WTC11 (cell line): ENCODE measurements around the gene TKTL1. TPM values are rescaled to one million over a fixed set of nuclear protein-coding genes. Genes with fewer than 3 reads are reported as not detected.

ENCODE experiments used
- ATF6 ChIP-seq: sonication (generic); formaldehyde crosslinking; IDR thresholded peaks from 2 replicates; pipeline ENCODE4 v1.8.1; 2023; ENCODE audit warnings: mild to moderate bottlenecking, missing genetic modification reagents
- CREM ChIP-seq: sonication (generic); formaldehyde crosslinking; IDR thresholded peaks from 2 replicates; pipeline ENCODE4 v1.8.1; 2022; ENCODE audit warnings: mild to moderate bottlenecking, missing genetic modification reagents, moderate library complexity
- ELF4 ChIP-seq: sonication (generic); formaldehyde crosslinking; IDR thresholded peaks from 2 replicates; pipeline ENCODE4 v1.8.1; 2022; ENCODE audit warnings: low read depth, mild to moderate bottlenecking, moderate library complexity, missing genetic modification reagents
- ERG ChIP-seq: fragments of 250-450 bp; sonication (Bioruptor Pico); IDR thresholded peaks from 2 replicates; pipeline ENCODE4 v1.8.0; 2021; ENCODE audit warnings: mild to moderate bottlenecking
- HMGA2 ChIP-seq: fragments of 250-450 bp; sonication (Bioruptor Pico); IDR thresholded peaks from 2 replicates; pipeline ENCODE4 v1.4.0; 2021; ENCODE audit warnings: mild to moderate bottlenecking, moderate library complexity
- MYBL2 ChIP-seq: sonication (generic); formaldehyde crosslinking; IDR thresholded peaks from 2 replicates; pipeline ENCODE4 v1.8.1; 2023; ENCODE audit warnings: mild to moderate bottlenecking, moderate library complexity, missing genetic modification reagents
- NR2C2 ChIP-seq: sonication (generic); formaldehyde crosslinking; IDR thresholded peaks from 2 replicates; pipeline ENCODE4 v1.8.0; 2022; ENCODE audit warnings: mild to moderate bottlenecking, missing genetic modification reagents
- RORB ChIP-seq: fragments of 250-450 bp; sonication (Bioruptor Pico); IDR thresholded peaks from 2 replicates; pipeline ENCODE4 v1.9.0; 2021; ENCODE audit warnings: mild to moderate bottlenecking
- USF2 ChIP-seq: sonication (generic); formaldehyde crosslinking; IDR thresholded peaks from 2 replicates; pipeline ENCODE4 v1.8.1; 2023; ENCODE audit warnings: mild to moderate bottlenecking, missing genetic modification reagents, moderate library complexity
- ZBTB21 ChIP-seq: sonication (generic); formaldehyde crosslinking; IDR thresholded peaks from 2 replicates; pipeline ENCODE4 v1.8.1; 2023; ENCODE audit warnings: mild to moderate bottlenecking, missing genetic modification reagents, borderline replicate concordance
- ZNF121 ChIP-seq: sonication (generic); formaldehyde crosslinking; IDR thresholded peaks from 2 replicates; pipeline ENCODE4 v1.8.0; 2023; ENCODE audit warnings: missing genetic modification reagents
- ZNF138 ChIP-seq: sonication (generic); formaldehyde crosslinking; conservative IDR thresholded peaks from 2 replicates; pipeline ENCODE4 v1.8.1; 2022; ENCODE audit warnings: mild to moderate bottlenecking, moderate library complexity, missing genetic modification reagents
- ZNF263 ChIP-seq: sonication (generic); formaldehyde crosslinking; IDR thresholded peaks from 2 replicates; pipeline ENCODE4 v1.8.1; 2022; ENCODE audit warnings: low read depth, mild to moderate bottlenecking, moderate library complexity, missing genetic modification reagents
- ZNF317 ChIP-seq: sonication (generic); formaldehyde crosslinking; IDR thresholded peaks from 2 replicates; pipeline ENCODE4 v1.8.1; 2023; ENCODE audit warnings: low read depth, mild to moderate bottlenecking, moderate library complexity, missing genetic modification reagents, borderline replicate concordance
- ZNF416 ChIP-seq: fragments of 250-450 bp; sonication (Bioruptor Pico); IDR thresholded peaks from 2 replicates; pipeline ENCODE4 v1.9.0; 2021; ENCODE audit warnings: mild to moderate bottlenecking, inconsistent platforms
- ZNF423 ChIP-seq: fragments of 250-450 bp; sonication (Bioruptor Pico); IDR thresholded peaks from 2 replicates; pipeline ENCODE4 v2.1.2; 2022; ENCODE audit warnings: mild to moderate bottlenecking, moderate library complexity
- ZSCAN18 ChIP-seq: fragments of 250-450 bp; sonication (Bioruptor Pico); IDR thresholded peaks from 2 replicates; pipeline ENCODE4 v2.1.2; 2022; ENCODE audit warnings: mild to moderate bottlenecking, moderate library complexity
- total RNA-seq: library from RNA; stranded (reverse); gene quantifications from 3 replicates; pipeline ENCODE4 v1.2.3, GENCODE V29; 2021
- TF ChIP-seq, protein P1 (sequence below): fragments of 250-450 bp; sonication (Bioruptor Pico); IDR thresholded peaks from 2 replicates; pipeline ENCODE4 v1.9.0; 2021; ENCODE audit warnings: mild to moderate bottlenecking, borderline replicate concordance
- TF ChIP-seq, protein P2 (sequence below): sonication (generic); formaldehyde crosslinking; conservative IDR thresholded peaks from 2 replicates; pipeline ENCODE4 v1.8.1; 2022; ENCODE audit warnings: mild to moderate bottlenecking, missing genetic modification reagents
- TF ChIP-seq, protein P3 (sequence below): sonication (generic); formaldehyde crosslinking; IDR thresholded peaks from 2 replicates; pipeline ENCODE4 v1.8.1; 2022; ENCODE audit warnings: low read depth, mild to moderate bottlenecking, moderate library complexity, missing genetic modification reagents, borderline replicate concordance
- TF ChIP-seq, protein P4 (sequence below): sonication (generic); formaldehyde crosslinking; IDR thresholded peaks from 2 replicates; pipeline ENCODE4 v1.8.0; 2023; ENCODE audit warnings: mild to moderate bottlenecking, missing genetic modification reagents
- TF ChIP-seq, protein P5 (sequence below): sonication (generic); formaldehyde crosslinking; IDR thresholded peaks from 2 replicates; pipeline ENCODE4 v1.8.0; 2022; ENCODE audit warnings: mild to moderate bottlenecking, missing genetic modification reagents

Gene TKTL1
- total RNA-seq, 1 experiment from 2014 or later = 0.46 TPM

- TF ChIP-seq, protein P1, sequence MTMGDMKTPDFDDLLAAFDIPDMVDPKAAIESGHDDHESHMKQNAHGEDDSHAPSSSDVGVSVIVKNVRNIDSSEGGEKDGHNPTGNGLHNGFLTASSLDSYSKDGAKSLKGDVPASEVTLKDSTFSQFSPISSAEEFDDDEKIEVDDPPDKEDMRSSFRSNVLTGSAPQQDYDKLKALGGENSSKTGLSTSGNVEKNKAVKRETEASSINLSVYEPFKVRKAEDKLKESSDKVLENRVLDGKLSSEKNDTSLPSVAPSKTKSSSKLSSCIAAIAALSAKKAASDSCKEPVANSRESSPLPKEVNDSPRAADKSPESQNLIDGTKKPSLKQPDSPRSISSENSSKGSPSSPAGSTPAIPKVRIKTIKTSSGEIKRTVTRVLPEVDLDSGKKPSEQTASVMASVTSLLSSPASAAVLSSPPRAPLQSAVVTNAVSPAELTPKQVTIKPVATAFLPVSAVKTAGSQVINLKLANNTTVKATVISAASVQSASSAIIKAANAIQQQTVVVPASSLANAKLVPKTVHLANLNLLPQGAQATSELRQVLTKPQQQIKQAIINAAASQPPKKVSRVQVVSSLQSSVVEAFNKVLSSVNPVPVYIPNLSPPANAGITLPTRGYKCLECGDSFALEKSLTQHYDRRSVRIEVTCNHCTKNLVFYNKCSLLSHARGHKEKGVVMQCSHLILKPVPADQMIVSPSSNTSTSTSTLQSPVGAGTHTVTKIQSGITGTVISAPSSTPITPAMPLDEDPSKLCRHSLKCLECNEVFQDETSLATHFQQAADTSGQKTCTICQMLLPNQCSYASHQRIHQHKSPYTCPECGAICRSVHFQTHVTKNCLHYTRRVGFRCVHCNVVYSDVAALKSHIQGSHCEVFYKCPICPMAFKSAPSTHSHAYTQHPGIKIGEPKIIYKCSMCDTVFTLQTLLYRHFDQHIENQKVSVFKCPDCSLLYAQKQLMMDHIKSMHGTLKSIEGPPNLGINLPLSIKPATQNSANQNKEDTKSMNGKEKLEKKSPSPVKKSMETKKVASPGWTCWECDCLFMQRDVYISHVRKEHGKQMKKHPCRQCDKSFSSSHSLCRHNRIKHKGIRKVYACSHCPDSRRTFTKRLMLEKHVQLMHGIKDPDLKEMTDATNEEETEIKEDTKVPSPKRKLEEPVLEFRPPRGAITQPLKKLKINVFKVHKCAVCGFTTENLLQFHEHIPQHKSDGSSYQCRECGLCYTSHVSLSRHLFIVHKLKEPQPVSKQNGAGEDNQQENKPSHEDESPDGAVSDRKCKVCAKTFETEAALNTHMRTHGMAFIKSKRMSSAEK (CRISPR knock-in tag) = no peak
- TF ChIP-seq ZNF263 (CRISPR knock-in tag) (no peak), NR2C2 (CRISPR knock-in tag) (no peak), ZBTB21 (CRISPR knock-in tag) (peak; percentile 99), ZSCAN18 (CRISPR knock-in tag) (no peak), USF2 (CRISPR knock-in tag) (no peak), ERG (CRISPR knock-in tag) (no peak), ELF4 (CRISPR knock-in tag) (no peak), RORB (CRISPR knock-in tag) (no peak), CREM (CRISPR knock-in tag) (peak; percentile 88), ZNF121 (CRISPR knock-in tag) (no peak), ZNF317 (CRISPR knock-in tag) (no peak), HMGA2 (no peak), ZNF423 (CRISPR knock-in tag) (no peak), MYBL2 (CRISPR knock-in tag) (peak; percentile 78), ZNF138 (CRISPR knock-in tag) (no peak), ATF6 (CRISPR knock-in tag) (no peak), ZNF416 (no peak)
- TF ChIP-seq, protein P2, sequence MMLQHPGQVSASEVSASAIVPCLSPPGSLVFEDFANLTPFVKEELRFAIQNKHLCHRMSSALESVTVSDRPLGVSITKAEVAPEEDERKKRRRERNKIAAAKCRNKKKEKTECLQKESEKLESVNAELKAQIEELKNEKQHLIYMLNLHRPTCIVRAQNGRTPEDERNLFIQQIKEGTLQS (CRISPR knock-in tag) = no peak
- TF ChIP-seq, protein P3, sequence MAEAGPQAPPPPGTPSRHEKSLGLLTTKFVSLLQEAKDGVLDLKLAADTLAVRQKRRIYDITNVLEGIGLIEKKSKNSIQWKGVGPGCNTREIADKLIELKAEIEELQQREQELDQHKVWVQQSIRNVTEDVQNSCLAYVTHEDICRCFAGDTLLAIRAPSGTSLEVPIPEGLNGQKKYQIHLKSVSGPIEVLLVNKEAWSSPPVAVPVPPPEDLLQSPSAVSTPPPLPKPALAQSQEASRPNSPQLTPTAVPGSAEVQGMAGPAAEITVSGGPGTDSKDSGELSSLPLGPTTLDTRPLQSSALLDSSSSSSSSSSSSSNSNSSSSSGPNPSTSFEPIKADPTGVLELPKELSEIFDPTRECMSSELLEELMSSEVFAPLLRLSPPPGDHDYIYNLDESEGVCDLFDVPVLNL = no peak
- TF ChIP-seq, protein P4, sequence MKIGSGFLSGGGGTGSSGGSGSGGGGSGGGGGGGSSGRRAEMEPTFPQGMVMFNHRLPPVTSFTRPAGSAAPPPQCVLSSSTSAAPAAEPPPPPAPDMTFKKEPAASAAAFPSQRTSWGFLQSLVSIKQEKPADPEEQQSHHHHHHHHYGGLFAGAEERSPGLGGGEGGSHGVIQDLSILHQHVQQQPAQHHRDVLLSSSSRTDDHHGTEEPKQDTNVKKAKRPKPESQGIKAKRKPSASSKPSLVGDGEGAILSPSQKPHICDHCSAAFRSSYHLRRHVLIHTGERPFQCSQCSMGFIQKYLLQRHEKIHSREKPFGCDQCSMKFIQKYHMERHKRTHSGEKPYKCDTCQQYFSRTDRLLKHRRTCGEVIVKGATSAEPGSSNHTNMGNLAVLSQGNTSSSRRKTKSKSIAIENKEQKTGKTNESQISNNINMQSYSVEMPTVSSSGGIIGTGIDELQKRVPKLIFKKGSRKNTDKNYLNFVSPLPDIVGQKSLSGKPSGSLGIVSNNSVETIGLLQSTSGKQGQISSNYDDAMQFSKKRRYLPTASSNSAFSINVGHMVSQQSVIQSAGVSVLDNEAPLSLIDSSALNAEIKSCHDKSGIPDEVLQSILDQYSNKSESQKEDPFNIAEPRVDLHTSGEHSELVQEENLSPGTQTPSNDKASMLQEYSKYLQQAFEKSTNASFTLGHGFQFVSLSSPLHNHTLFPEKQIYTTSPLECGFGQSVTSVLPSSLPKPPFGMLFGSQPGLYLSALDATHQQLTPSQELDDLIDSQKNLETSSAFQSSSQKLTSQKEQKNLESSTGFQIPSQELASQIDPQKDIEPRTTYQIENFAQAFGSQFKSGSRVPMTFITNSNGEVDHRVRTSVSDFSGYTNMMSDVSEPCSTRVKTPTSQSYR = no peak
- TF ChIP-seq, protein P5, sequence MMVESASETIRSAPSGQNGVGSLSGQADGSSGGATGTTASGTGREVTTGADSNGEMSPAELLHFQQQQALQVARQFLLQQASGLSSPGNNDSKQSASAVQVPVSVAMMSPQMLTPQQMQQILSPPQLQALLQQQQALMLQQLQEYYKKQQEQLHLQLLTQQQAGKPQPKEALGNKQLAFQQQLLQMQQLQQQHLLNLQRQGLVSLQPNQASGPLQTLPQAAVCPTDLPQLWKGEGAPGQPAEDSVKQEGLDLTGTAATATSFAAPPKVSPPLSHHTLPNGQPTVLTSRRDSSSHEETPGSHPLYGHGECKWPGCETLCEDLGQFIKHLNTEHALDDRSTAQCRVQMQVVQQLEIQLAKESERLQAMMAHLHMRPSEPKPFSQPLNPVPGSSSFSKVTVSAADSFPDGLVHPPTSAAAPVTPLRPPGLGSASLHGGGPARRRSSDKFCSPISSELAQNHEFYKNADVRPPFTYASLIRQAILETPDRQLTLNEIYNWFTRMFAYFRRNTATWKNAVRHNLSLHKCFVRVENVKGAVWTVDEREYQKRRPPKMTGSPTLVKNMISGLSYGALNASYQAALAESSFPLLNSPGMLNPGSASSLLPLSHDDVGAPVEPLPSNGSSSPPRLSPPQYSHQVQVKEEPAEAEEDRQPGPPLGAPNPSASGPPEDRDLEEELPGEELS (CRISPR knock-in tag) = no peak
Measured at GRCh38 chrX:154378799-154379568, 83.4 kb downstream of the TKTL1 start, which contains the start of gene EMD (continued).
